AG09319 (cell line): ENCODE measurements around the gene NUMBL.

Experiments used
- DNase-seq: peaks from one replicate; pipeline ENCODE4 v3.0.0-alpha.2; 2010; ENCODE audit warnings: low read depth; ENCODE audit errors: extremely low read depth
- CTCF ChIP-seq: IDR thresholded peaks from 2 replicates; pipeline ENCODE4 v1.5.1; 2011; ENCODE audit warnings: low read depth, mild to moderate bottlenecking, inconsistent platforms, low read length, moderate library complexity

NUMBL gene

GRCh38 chr19:40713939-40714338 lies 23.5 kb upstream of the NUMBL start:
- no peak for DNase-seq

GRCh38 chr19:40709817-40710216 lies 19.4 kb upstream of the NUMBL start:
- no peak for DNase-seq
- TF ChIP-seq CTCF, result no peak

More at GRCh38 chr19:40713939-40714338, 23.5 kb upstream of the NUMBL start:
- no peak for TF ChIP-seq CTCF

- TF ChIP-seq CTCF, result no peak
- DNase-seq, result no peak
Measured at GRCh38 chr19:40707615-40708014, 17.2 kb upstream of the NUMBL start.

GRCh38 chr19:40705950-40706619 lies 15.6 kb upstream of the NUMBL start:
- no peak for TF ChIP-seq CTCF
- DNase-seq, result no peak

GRCh38 chr19:40705362-40705651 lies 14.9 kb upstream of the NUMBL start:
- no peak for DNase-seq
- TF ChIP-seq CTCF, result no peak

- no peak for DNase-seq
- TF ChIP-seq CTCF, result no peak
Measured at GRCh38 chr19:40704491-40705361, 14.3 kb upstream of the NUMBL start.

- no peak for DNase-seq
- no peak for TF ChIP-seq CTCF
Measured at GRCh38 chr19:40703029-40703755, 12.7 kb upstream of the NUMBL start.
